Fibroblast of mammary gland (primary cell): ENCODE data around the gene PPM1D.
A peak's percentile ranks its signal among the peaks of the same experiment; 100 is the strongest.

ENCODE experiments used
- DNase-seq: peaks from one replicate; pipeline ENCODE4 v3.0.0-alpha.2; 2010; ENCODE audit warnings: low read depth
- H3K4me3 ChIP-seq: 2 replicates; pipeline ENCODE4 v1.5.1; 2011; ENCODE audit warnings: low read depth, mild to moderate bottlenecking, low read length, moderate library complexity; ENCODE audit not compliant: control insufficient read depth
- CTCF ChIP-seq: conservative IDR thresholded peaks from 2 replicates; pipeline ENCODE4 v1.5.1; 2011; ENCODE audit warnings: low read depth, low read length, inconsistent platforms; ENCODE audit not compliant: control insufficient read depth, insufficient read depth

The PPM1D gene

GRCh38 chr17:60675997-60676396 is 76.0 kb downstream of the PPM1D start:
- DNase-seq: no peak
- H3K4me3 ChIP-seq: no peak overlapping the region
- TF ChIP-seq CTCF: no peak

- DNase-seq: no peak
- H3K4me3 ChIP-seq: peak overlapping the region; percentile 91
- TF ChIP-seq CTCF: no peak
Measured at GRCh38 chr17:60676758-60677307, 76.8 kb downstream of the PPM1D start.

- peak; percentile 99 for DNase-seq
- H3K4me3 ChIP-seq: peak within 1 kb of the TSS; percentile 91
- no peak for TF ChIP-seq CTCF
Measured at GRCh38 chr17:60677308-60678117, 77.5 kb downstream of the PPM1D start, which contains the start of gene BCAS3. Gene BCAS3, plus strand, starts transcription at chr17:60677851.

GRCh38 chr17:60678118-60678444 is 78.1 kb downstream of the PPM1D start:
- no peak for DNase-seq
- peak overlapping the region; percentile 91 for H3K4me3 ChIP-seq
- TF ChIP-seq CTCF: no peak

GRCh38 chr17:60679287-60679686 is 79.3 kb downstream of the PPM1D start:
- DNase-seq: no peak
- H3K4me3 ChIP-seq: no peak overlapping the region
- no peak for TF ChIP-seq CTCF

- no peak for TF ChIP-seq CTCF
- H3K4me3 ChIP-seq: no peak overlapping the region
- DNase-seq: no peak
Measured at GRCh38 chr17:60680754-60681153, 80.8 kb downstream of the PPM1D start.
